ENCODE data around the gene ATRIP.
"Not testable (repeated sequence)": the region's sequence is repeated elsewhere in the genome, so short reads cannot be mapped to it uniquely, and the experiment has no call there.

Gene ATRIP

GRCh38 chr3:48467110-48467454, 20.5 kb downstream of the ATRIP start:
- DNase-seq (ENCODE audit: low read depth), result no peak
- H3K4me1 ChIP-seq (ENCODE audit: control insufficient read depth, insufficient read depth, low read length), result peaks cover 35% of the 10 kb centered on the region
- H3K9me3 ChIP-seq (ENCODE audit: control insufficient read depth, low read length), result no peaks in the 10 kb centered on the region
- peak overlapping the region; percentile 93 for H3K9ac ChIP-seq (ENCODE audit: low read length)
- H3K27me3 ChIP-seq (replicated peaks; ENCODE audit: control insufficient read depth, insufficient read depth, low read length), result no peaks in the 10 kb centered on the region
- peaks cover 27% of the 10 kb centered on the region for H3K36me3 ChIP-seq (ENCODE audit: control insufficient read depth, insufficient read depth, low read length, severe bottlenecking)
- peak overlapping the region; percentile 91 for H3K4me3 ChIP-seq (ENCODE audit: low read length)

GRCh38 chr3:48467473-48468267, 21.1 kb downstream of the ATRIP start:
- Histone ChIP-seq H3K27me3 (replicated peaks; ENCODE audit: control insufficient read depth, insufficient read depth, low read length) (no peaks in the 10 kb centered on the region), H3K9ac (ENCODE audit: low read length) (peak overlapping the region; percentile 93), H3K36me3 (ENCODE audit: control insufficient read depth, insufficient read depth, low read length, severe bottlenecking) (peaks cover 27% of the 10 kb centered on the region), H3K4me1 (ENCODE audit: control insufficient read depth, insufficient read depth, low read length) (peaks cover 35% of the 10 kb centered on the region), H3K9me3 (ENCODE audit: control insufficient read depth, low read length) (no peaks in the 10 kb centered on the region), H3K4me3 (ENCODE audit: low read length) (peak overlapping the region; percentile 91)
- DNase-seq (ENCODE audit: low read depth), result no peak

GRCh38 chr3:48468329-48468731, 21.8 kb downstream of the ATRIP start:
- Histone ChIP-seq H3K4me1 (ENCODE audit: control insufficient read depth, insufficient read depth, low read length) (peaks cover 37% of the 10 kb centered on the region), H3K27me3 (replicated peaks; ENCODE audit: control insufficient read depth, insufficient read depth, low read length) (no peaks in the 10 kb centered on the region), H3K36me3 (ENCODE audit: control insufficient read depth, insufficient read depth, low read length, severe bottlenecking) (peaks cover 27% of the 10 kb centered on the region), H3K4me3 (ENCODE audit: low read length) (no peak overlapping the region), H3K9me3 (ENCODE audit: control insufficient read depth, low read length) (no peaks in the 10 kb centered on the region), H3K9ac (ENCODE audit: low read length) (peak overlapping the region; percentile 93)
- DNase-seq (ENCODE audit: low read depth), result no peak

GRCh38 chr3:48469046-48469915, 22.7 kb downstream of the ATRIP start:
- H3K4me1 ChIP-seq (ENCODE audit: control insufficient read depth, insufficient read depth, low read length), result peaks cover 40% of the 10 kb centered on the region

GRCh38 chr3:48470286-48470685, 23.7 kb downstream of the ATRIP start:
- Histone ChIP-seq H3K36me3 (ENCODE audit: control insufficient read depth, insufficient read depth, low read length, severe bottlenecking) (peaks cover 27% of the 10 kb centered on the region), H3K9me3 (ENCODE audit: control insufficient read depth, low read length) (no peaks in the 10 kb centered on the region), H3K4me1 (ENCODE audit: control insufficient read depth, insufficient read depth, low read length) (peaks cover 35% of the 10 kb centered on the region), H3K27me3 (replicated peaks; ENCODE audit: control insufficient read depth, insufficient read depth, low read length) (no peaks in the 10 kb centered on the region), H3K9ac (ENCODE audit: low read length) (peak overlapping the region; percentile 40), H3K4me3 (ENCODE audit: low read length) (no peak overlapping the region)
- DNase-seq (ENCODE audit: low read depth), result no peak

More at GRCh38 chr3:48469046-48469915, 22.7 kb downstream of the ATRIP start:
- Histone ChIP-seq H3K9me3 (ENCODE audit: control insufficient read depth, low read length) (no peaks in the 10 kb centered on the region), H3K4me3 (ENCODE audit: low read length) (no peak overlapping the region), H3K9ac (ENCODE audit: low read length) (no peak overlapping the region), H3K27me3 (replicated peaks; ENCODE audit: control insufficient read depth, insufficient read depth, low read length) (no peaks in the 10 kb centered on the region), H3K36me3 (ENCODE audit: control insufficient read depth, insufficient read depth, low read length, severe bottlenecking) (peaks cover 27% of the 10 kb centered on the region)
- DNase-seq (ENCODE audit: low read depth), result no peak

- Histone ChIP-seq H3K36me3 (ENCODE audit: control insufficient read depth, insufficient read depth, low read length, severe bottlenecking) (peaks cover 18% of the 10 kb centered on the region), H3K27me3 (replicated peaks; ENCODE audit: control insufficient read depth, insufficient read depth, low read length) (no peaks in the 10 kb centered on the region), H3K4me3 (ENCODE audit: low read length) (peak overlapping the region; percentile 86), H3K9ac (ENCODE audit: low read length) (peak overlapping the region; percentile 89), H3K4me1 (ENCODE audit: control insufficient read depth, insufficient read depth, low read length) (peaks cover 21% of the 10 kb centered on the region), H3K9me3 (ENCODE audit: control insufficient read depth, low read length) (no peaks in the 10 kb centered on the region)
- DNase-seq (ENCODE audit: low read depth), result no peak
Measured at GRCh38 chr3:48472673-48472922, 26.1 kb downstream of the ATRIP start.

GRCh38 chr3:48472923-48473616, 26.5 kb downstream of the ATRIP start:
- peaks cover 17% of the 10 kb centered on the region for H3K4me1 ChIP-seq (ENCODE audit: control insufficient read depth, insufficient read depth, low read length)
- no peaks in the 10 kb centered on the region for H3K27me3 ChIP-seq (replicated peaks; ENCODE audit: control insufficient read depth, insufficient read depth, low read length)
- no peaks in the 10 kb centered on the region for H3K9me3 ChIP-seq (ENCODE audit: control insufficient read depth, low read length)
- DNase-seq (ENCODE audit: low read depth), result peak; percentile 98
- H3K4me3 ChIP-seq (ENCODE audit: low read length), result peak overlapping the region; percentile 86
- H3K36me3 ChIP-seq (ENCODE audit: control insufficient read depth, insufficient read depth, low read length, severe bottlenecking), result peaks cover 13% of the 10 kb centered on the region
- H3K9ac ChIP-seq (ENCODE audit: low read length), result peak overlapping the region; percentile 89

GRCh38 chr3:48473617-48473952, 27.0 kb downstream of the ATRIP start:
- H3K27me3 ChIP-seq (replicated peaks; ENCODE audit: control insufficient read depth, insufficient read depth, low read length), result no peaks in the 10 kb centered on the region
- H3K4me1 ChIP-seq (ENCODE audit: control insufficient read depth, insufficient read depth, low read length), result peaks cover 12% of the 10 kb centered on the region
- peak overlapping the region; percentile 86 for H3K4me3 ChIP-seq (ENCODE audit: low read length)
- H3K9me3 ChIP-seq (ENCODE audit: control insufficient read depth, low read length), result no peaks in the 10 kb centered on the region
- peak overlapping the region; percentile 89 for H3K9ac ChIP-seq (ENCODE audit: low read length)
- peaks cover 8% of the 10 kb centered on the region for H3K36me3 ChIP-seq (ENCODE audit: control insufficient read depth, insufficient read depth, low read length, severe bottlenecking)
- no peak for DNase-seq (ENCODE audit: low read depth)

- H3K4me3 ChIP-seq (ENCODE audit: low read length); H3K36me3 ChIP-seq (ENCODE audit: control insufficient read depth, insufficient read depth, low read length, severe bottlenecking); H3K27me3 ChIP-seq (replicated peaks; ENCODE audit: control insufficient read depth, insufficient read depth, low read length); H3K9me3 ChIP-seq (ENCODE audit: control insufficient read depth, low read length); H3K9ac ChIP-seq (ENCODE audit: low read length); DNase-seq (ENCODE audit: low read depth): not testable (repeated sequence)
- peaks cover 12% of the 10 kb centered on the region for H3K4me1 ChIP-seq (ENCODE audit: control insufficient read depth, insufficient read depth, low read length)
Measured at GRCh38 chr3:48474031-48474430, 27.5 kb downstream of the ATRIP start.

GRCh38 chr3:48474619-48475018, 28.1 kb downstream of the ATRIP start:
- Histone ChIP-seq H3K36me3 (ENCODE audit: control insufficient read depth, insufficient read depth, low read length, severe bottlenecking) (no peaks in the 10 kb centered on the region), H3K27me3 (replicated peaks; ENCODE audit: control insufficient read depth, insufficient read depth, low read length) (no peaks in the 10 kb centered on the region), H3K9ac (ENCODE audit: low read length) (no peak overlapping the region), H3K4me3 (ENCODE audit: low read length) (no peak overlapping the region), H3K4me1 (ENCODE audit: control insufficient read depth, insufficient read depth, low read length) (peaks cover 12% of the 10 kb centered on the region), H3K9me3 (ENCODE audit: control insufficient read depth, low read length) (no peaks in the 10 kb centered on the region)
- DNase-seq (ENCODE audit: low read depth), result no peak

GRCh38 chr3:48475188-48475587, 28.7 kb downstream of the ATRIP start:
- Histone ChIP-seq H3K4me1 (ENCODE audit: control insufficient read depth, insufficient read depth, low read length) (peaks cover 7% of the 10 kb centered on the region), H3K27me3 (replicated peaks; ENCODE audit: control insufficient read depth, insufficient read depth, low read length) (no peaks in the 10 kb centered on the region), H3K4me3 (ENCODE audit: low read length) (no peak overlapping the region), H3K9me3 (ENCODE audit: control insufficient read depth, low read length) (no peaks in the 10 kb centered on the region), H3K36me3 (ENCODE audit: control insufficient read depth, insufficient read depth, low read length, severe bottlenecking) (no peaks in the 10 kb centered on the region), H3K9ac (ENCODE audit: low read length) (no peak overlapping the region)
- no peak for DNase-seq (ENCODE audit: low read depth)

All from adipocyte (in vitro differentiated cells).